HCT116 (cell line): ENCODE data around the gene BOC. TPM values are rescaled to one million over a fixed set of nuclear protein-coding genes. Genes with fewer than 3 reads are reported as not detected.

Experiments used
- ATAC-seq: fragments of 200-7000 bp; cut with Tn5 transposase; 2 replicates; pipeline ENCODE4 v1.9.1; 2020; ENCODE audit warnings: mild to moderate bottlenecking, moderate library complexity
- BruUV-seq: library from RNA; stranded (reverse); fragments of 400-500 nt; replicated peaks from 2 replicates; lab custom pipeline; 2021; lab: Mats Ljungman, UMichigan
- CTCF ChIA-PET: fragments of 300-600 bp; sonication (Branson Sonifier 250); formaldehyde crosslinking; loops from one replicate; lab custom pipeline; 2021; ENCODE audit warnings: antibody characterized with exemption; lab: Charles Lee
- POLR2A ChIA-PET: fragments of 300-600, 350-600 bp; sonication (Branson Sonifier 250); formaldehyde crosslinking; loops from one replicate; lab custom pipeline; 2021; ENCODE audit warnings: antibody characterized with exemption; lab: Charles Lee
- RAD21 ChIA-PET, 2 experiments: fragments of 300-600 bp; sonication (Branson Sonifier 250); formaldehyde crosslinking; loops; one replicate each; lab custom pipeline; 2023; ENCODE audit warnings: low total read pairs in 2 of 2; ENCODE audit not compliant: uncharacterized antibody in 2 of 2, unreplicated experiment in 2 of 2, low non-redundant PET in 1 of 2; lab: Charles Lee
- DNase-seq: peaks from one replicate; pipeline ENCODE4 v3.0.0-alpha.2; 2010; ENCODE audit warnings: low read depth, low spot score
- H2AFZ ChIP-seq: fragments of 200-600 bp; shearing (Covaris generic), sonication (generic); 2 replicates; pipeline ENCODE4 v1.6.1; 2017; ENCODE audit warnings: low read depth, mixed run types, mixed read lengths, antibody characterized with exemption, low read length; ENCODE audit not compliant: poor library complexity, severe bottlenecking
- H3K27ac ChIP-seq: 2 replicates; pipeline ENCODE4 v1.5.1; 2012; ENCODE audit warnings: low read depth, low read length
- H3K27me3 ChIP-seq: fragments of 200-600 bp; sonication (generic); 2 replicates; pipeline ENCODE4 v1.6.1; 2016; ENCODE audit warnings: mixed run types, low read length, mixed read lengths; ENCODE audit not compliant: insufficient read depth
- H3K36me3 ChIP-seq, 2 experiments: fragments of 200-500 bp in 1 of 2; fragments of 200-600 bp in 1 of 2; sonication (Bioruptor generic) in 1 of 2; sonication (generic) in 1 of 2; 2 replicates each; pipeline versions ENCODE4 v1.5.1 to v1.6.1; 2014 to 2016; ENCODE audit warnings: low read length in 2 of 2, inconsistent platforms in 1 of 2, mixed read lengths in 1 of 2, mixed run types in 1 of 2; ENCODE audit not compliant: insufficient read depth in 2 of 2, control insufficient read depth in 1 of 2
- H3K4me1 ChIP-seq, 2 experiments: fragments of 200-600 bp in 1 of 2; sonication (generic) in 1 of 2; 2 replicates each; pipeline versions ENCODE4 v1.5.1 to v1.6.1; 2012 to 2017; ENCODE audit warnings: low read length in 2 of 2, inconsistent platforms in 1 of 2, mild to moderate bottlenecking in 1 of 2, mixed read lengths in 1 of 2, mixed run types in 1 of 2, moderate library complexity in 1 of 2; ENCODE audit not compliant: insufficient read depth in 2 of 2, control insufficient read depth in 1 of 2
- H3K4me2 ChIP-seq: fragments of 200-600 bp; sonication (generic); 2 replicates; pipeline ENCODE4 v1.6.1; 2017; ENCODE audit warnings: mixed run types, low read length, mixed read lengths
- H3K4me3 ChIP-seq, 2 experiments: fragments of 200-600 bp in 1 of 2; sonication (generic) in 1 of 2; replicated peaks in 1 of 2; 2 replicates each; pipeline ENCODE4 v1.5.1; 2011 to 2016; ENCODE audit warnings: low read length in 2 of 2, control low read depth in 1 of 2, low read depth in 1 of 2, mild to moderate bottlenecking in 1 of 2, mixed read lengths in 1 of 2, mixed run types in 1 of 2
- H3K79me2 ChIP-seq: fragments of 200-600 bp; sonication (generic); 2 replicates; pipeline ENCODE4 v1.6.1; 2017; ENCODE audit warnings: mild to moderate bottlenecking, mixed run types, low read length, moderate library complexity, mixed read lengths; ENCODE audit not compliant: insufficient read depth
- H3K9ac ChIP-seq: fragments of 200-600 bp; sonication (generic); 2 replicates; pipeline ENCODE4 v1.6.1; 2016; ENCODE audit warnings: low read length, mixed read lengths
- H3K9me2 ChIP-seq: fragments of 200-600 bp; sonication (generic), shearing (Covaris generic); 2 replicates; pipeline ENCODE4 v1.6.1; 2017; ENCODE audit warnings: mixed run types, mild to moderate bottlenecking, moderate library complexity; ENCODE audit not compliant: insufficient read depth
- H3K9me3 ChIP-seq, 2 experiments: fragments of 200-500 bp in 1 of 2; fragments of 200-600 bp in 1 of 2; sonication (Bioruptor generic) in 1 of 2; sonication (generic) in 1 of 2; 2 replicates each; pipeline ENCODE4 v1.6.1; 2014 to 2017; ENCODE audit warnings: low read length in 2 of 2, mixed read lengths in 2 of 2, inconsistent platforms in 1 of 2, low read depth in 1 of 2, mild to moderate bottlenecking in 1 of 2, mixed run types in 1 of 2, moderate library complexity in 1 of 2; ENCODE audit not compliant: control insufficient read depth in 1 of 2, insufficient read depth in 1 of 2
- H4K20me1 ChIP-seq: fragments of 200-600 bp; sonication (generic), shearing (Covaris generic); 2 replicates; pipeline ENCODE4 v1.6.1; 2017; ENCODE audit warnings: mixed run types, mild to moderate bottlenecking, moderate library complexity; ENCODE audit not compliant: insufficient read depth
- CBX3 ChIP-seq: IDR thresholded peaks from 2 replicates; pipeline ENCODE4 v1.6.1; 2012; ENCODE audit warnings: low read depth
- EZH2 ChIP-seq: fragments of 200-600 bp; sonication (generic); IDR thresholded peaks from 2 replicates; pipeline ENCODE4 v1.6.1; 2017; ENCODE audit warnings: antibody characterized with exemption, mixed run types
- EZH2phosphoT487 ChIP-seq: fragments of 200-600 bp; IDR thresholded peaks from 2 replicates; pipeline ENCODE4 v1.6.1; 2018; ENCODE audit warnings: antibody characterized with exemption, borderline replicate concordance
- POLR2A ChIP-seq: IDR thresholded peaks from 2 replicates; pipeline ENCODE4 v1.7.0; 2011; ENCODE audit warnings: borderline replicate concordance; ENCODE audit not compliant: insufficient read depth, insufficient read length; ENCODE audit errors: extremely low read depth
- SRF ChIP-seq: IDR thresholded peaks from 2 replicates; pipeline ENCODE4 v1.6.1; 2012; ENCODE audit warnings: low read depth
- YY1 ChIP-seq: IDR thresholded peaks from 2 replicates; pipeline ENCODE4 v1.6.1; 2011; ENCODE audit warnings: low read length, low read depth, moderate library complexity, mild to moderate bottlenecking; ENCODE audit not compliant: insufficient replicate concordance; ENCODE audit errors: extremely low read depth
- ZFX ChIP-seq: fragments of 450-650 bp; IDR thresholded peaks from 2 replicates; pipeline ENCODE4 v1.6.1; 2017
- intact Hi-C: fragments of 100-400 bp; cut with micrococcal nuclease; formaldehyde crosslinking; loops from 2 replicates; pipeline ENCODE4 v1.10.0; 2022
- total RNA-seq: library from RNA; stranded (reverse); gene quantifications from one replicate; pipeline ENCODE4 v1.2.1, GENCODE V29; 2021; ENCODE audit not compliant: unreplicated experiment

Gene BOC
- total RNA-seq, 1 experiment from 2014 or later: 3.3 TPM

DNA sequence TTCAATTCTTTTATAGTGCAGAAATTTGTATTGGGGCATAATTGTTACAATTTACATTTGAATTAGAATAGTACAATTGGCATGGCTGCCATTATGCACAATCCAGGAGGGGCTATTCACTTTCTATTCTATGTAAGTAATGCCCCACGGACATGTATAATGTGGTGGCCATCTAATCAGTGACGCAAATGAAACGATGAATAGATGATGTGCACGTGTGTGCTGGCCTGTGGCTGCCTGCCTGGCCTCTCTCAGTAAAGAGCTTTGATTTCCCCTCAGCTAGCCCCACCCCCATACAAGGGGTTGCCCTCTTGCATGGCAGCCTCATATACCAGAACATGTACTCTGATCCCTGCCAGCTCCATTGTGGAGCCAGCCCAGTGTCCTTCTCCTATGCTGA is 86.5 kb downstream of the BOC start:
- Histone ChIP-seq H3K4me2 (no peak overlapping the region), H3K79me2 (no peaks in the 10 kb centered on the region), H3K9me3 (no peaks in the 10 kb centered on the region), H4K20me1 (no peaks in the 10 kb centered on the region), H3K4me1 (no peaks in the 10 kb centered on the region), H3K9me2 (no peaks in the 10 kb centered on the region), H3K4me3 (no peak overlapping the region), H3K36me3 (no peaks in the 10 kb centered on the region), H2AFZ (no peak overlapping the region), H3K9ac (no peak overlapping the region), H3K27ac (no peak overlapping the region), H3K27me3 (no peaks in the 10 kb centered on the region)
- ChIA-PET POLR2A (no interaction called here), CTCF (no interaction called here), RAD21 (no interaction called here)
- DNase-seq: no peak
- no peak for ATAC-seq
- TF ChIP-seq YY1 (no peak), SRF (no peak), ZFX (no peak), POLR2A (no peak), EZH2phosphoT487 (no peak), CBX3 (no peak)
- BruUV-seq: no TSS peak
- intact Hi-C loops: loop anchor here (10.0 kb wide), 1 partner anchor 327 kb away; no protein-coding TSS in a partner anchor

GRCh38 chr3:113300596-113300995 is 89.2 kb downstream of the BOC start:
- no peak overlapping the region for H3K27ac ChIP-seq
- no peaks in the 10 kb centered on the region for H3K9me3 ChIP-seq
- no peaks in the 10 kb centered on the region for H4K20me1 ChIP-seq
- H3K9ac ChIP-seq: no peak overlapping the region
- no peak overlapping the region for H2AFZ ChIP-seq
- RAD21 ChIA-PET: no interaction called here
- no peak overlapping the region for H3K4me2 ChIP-seq
- 0 out of 4 replicates have a peak, but pooled peaks cover 0 to 2% of the 10 kb centered on the region in 2 experiments for H3K36me3 ChIP-seq
- no peaks in the 10 kb centered on the region for H3K9me2 ChIP-seq
- H3K4me3 ChIP-seq: no peak overlapping the region
- no TSS peak for BruUV-seq
- CTCF ChIA-PET: interaction anchor here (1.1 kb wide), 1 partner anchor 12 kb away, joined by 4 read pairs; no protein-coding TSS in a partner anchor
- no peak for DNase-seq
- H3K27me3 ChIP-seq: no peaks in the 10 kb centered on the region
- H3K79me2 ChIP-seq: no peaks in the 10 kb centered on the region
- TF ChIP-seq EZH2: no peak
- TF ChIP-seq, all 23 proteins: peak for 0
- POLR2A ChIA-PET: no interaction called here
- intact Hi-C loops: no loop called here
- H3K4me1 ChIP-seq: no peaks in the 10 kb centered on the region
- ATAC-seq: no peak
